Measurements from ENCODE around the gene BOLA3.

DNA sequence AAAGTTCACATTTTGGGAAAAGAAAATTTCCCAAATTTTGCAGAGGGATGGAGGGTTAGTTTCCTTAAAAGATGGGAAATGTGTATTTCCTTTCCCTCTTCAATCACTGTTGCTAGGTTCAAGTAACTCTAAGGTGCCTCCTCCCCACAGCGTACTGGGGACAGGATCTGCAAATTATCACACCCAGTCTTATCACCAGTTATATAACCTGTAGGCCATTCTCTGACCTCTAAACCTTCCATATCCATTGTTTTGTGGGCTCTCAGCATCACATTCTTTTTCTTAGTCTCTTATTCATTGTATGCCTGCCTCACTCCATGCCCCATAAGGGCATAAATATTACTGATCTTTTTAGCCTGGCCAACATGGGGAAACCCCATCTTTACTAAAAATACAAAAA, 47.1 kb upstream of the BOLA3 start:
- TF ChIP-seq GATA2 (IDR thresholded peaks at IDR 0.05; ENCODE audit: low read depth, low read length) (no peak), GATA3 (IDR thresholded peaks at IDR 0.05; ENCODE audit: low read depth, low read length) (no peak)
